Astrocyte (in vitro differentiated cells and primary cell): ENCODE measurements around the gene FERMT3. TPM values are rescaled to one million over a fixed set of nuclear protein-coding genes. Genes with fewer than 3 reads are reported as not detected.

Source experiments
- DNase-seq: peaks from one replicate; pipeline ENCODE4 v3.0.0-alpha.2; 2010; ENCODE audit warnings: low read depth
- FAIRE-seq: peaks from 2 replicates; lab custom pipeline; 2011; peaks lifted over from hg19 to GRCh38; lab: Jason Lieb, UNC
- H2AFZ ChIP-seq: 2 replicates; pipeline ENCODE4 v1.6.0; 2012; ENCODE audit warnings: low read depth, low read length, inconsistent platforms
- H3K27ac ChIP-seq: 2 replicates; pipeline ENCODE4 v1.5.1; 2011; ENCODE audit warnings: low read depth, low read length, inconsistent platforms
- H3K27me3 ChIP-seq: 2 replicates; pipeline ENCODE4 v1.6.0; 2011; ENCODE audit warnings: low read length, inconsistent platforms; ENCODE audit not compliant: insufficient read depth
- H3K36me3 ChIP-seq: 2 replicates; pipeline ENCODE4 v1.5.1; 2011; ENCODE audit warnings: low read length, inconsistent platforms; ENCODE audit not compliant: insufficient read depth
- H3K4me1 ChIP-seq: 2 replicates; pipeline ENCODE4 v1.5.1; 2011; ENCODE audit warnings: low read length, inconsistent platforms; ENCODE audit not compliant: insufficient read depth
- H3K4me2 ChIP-seq: 2 replicates; pipeline ENCODE4 v1.6.0; 2012; ENCODE audit warnings: low read length, inconsistent platforms
- H3K4me3 ChIP-seq: 2 replicates; pipeline ENCODE4 v1.5.1; 2011; ENCODE audit warnings: low read depth, mild to moderate bottlenecking, low read length, inconsistent platforms; ENCODE audit not compliant: insufficient read depth
- H3K79me2 ChIP-seq: 2 replicates; pipeline ENCODE4 v1.6.0; 2012; ENCODE audit warnings: mild to moderate bottlenecking, low read length, inconsistent platforms; ENCODE audit not compliant: insufficient read depth
- H3K9ac ChIP-seq: 2 replicates; pipeline ENCODE4 v1.6.0; 2012; ENCODE audit warnings: mild to moderate bottlenecking, low read length, inconsistent platforms
- H3K9me3 ChIP-seq: 2 replicates; pipeline ENCODE4 v1.5.1; 2012; ENCODE audit warnings: low read depth, mild to moderate bottlenecking, low read length, inconsistent platforms; ENCODE audit not compliant: insufficient read depth
- H4K20me1 ChIP-seq: 2 replicates; pipeline ENCODE4 v1.6.0; 2012; ENCODE audit warnings: low read length, inconsistent platforms; ENCODE audit not compliant: insufficient read depth
- H3K27ac Mint-ChIP-seq: one replicate; pipeline ENCODE4 v1.8.0; 2021; ENCODE audit warnings: mild to moderate bottlenecking, mixed read lengths; ENCODE audit not compliant: unreplicated experiment
- H3K27me3 Mint-ChIP-seq: one replicate; pipeline ENCODE4 v1.8.0; 2021; ENCODE audit warnings: low read depth, mixed read lengths; ENCODE audit not compliant: unreplicated experiment
- H3K36me3 Mint-ChIP-seq: one replicate; pipeline ENCODE4 v1.8.0; 2021; ENCODE audit warnings: low read depth, mixed read lengths; ENCODE audit not compliant: unreplicated experiment
- H3K4me1 Mint-ChIP-seq: one replicate; pipeline ENCODE4 v1.8.0; 2021; ENCODE audit warnings: low read depth, mixed read lengths; ENCODE audit not compliant: unreplicated experiment
- H3K4me3 Mint-ChIP-seq: one replicate; pipeline ENCODE4 v1.8.0; 2021; ENCODE audit warnings: mild to moderate bottlenecking, moderate library complexity, mixed read lengths; ENCODE audit not compliant: unreplicated experiment
- H3K9me3 Mint-ChIP-seq: one replicate; pipeline ENCODE4 v1.8.0; 2021; ENCODE audit warnings: mild to moderate bottlenecking, mixed read lengths; ENCODE audit not compliant: unreplicated experiment
- EZH2 ChIP-seq: IDR thresholded peaks from 2 replicates; pipeline ENCODE4 v1.6.1; 2012; ENCODE audit warnings: mild to moderate bottlenecking, low read length, inconsistent platforms; ENCODE audit not compliant: insufficient read depth
- total RNA-seq: library from RNA; stranded (reverse); gene quantifications from 2 replicates; pipeline ENCODE4 v1.2.1, GENCODE V29; 2021
- TF ChIP-seq, protein P1 (sequence below): IDR thresholded peaks from 2 replicates; pipeline ENCODE4 v1.5.1; 2011; ENCODE audit warnings: low read depth, mild to moderate bottlenecking, inconsistent platforms, low read length, moderate library complexity; ENCODE audit not compliant: insufficient read depth

FERMT3 gene
- total RNA-seq, 1 donor from 2014 or later: 1.3 TPM

DNA sequence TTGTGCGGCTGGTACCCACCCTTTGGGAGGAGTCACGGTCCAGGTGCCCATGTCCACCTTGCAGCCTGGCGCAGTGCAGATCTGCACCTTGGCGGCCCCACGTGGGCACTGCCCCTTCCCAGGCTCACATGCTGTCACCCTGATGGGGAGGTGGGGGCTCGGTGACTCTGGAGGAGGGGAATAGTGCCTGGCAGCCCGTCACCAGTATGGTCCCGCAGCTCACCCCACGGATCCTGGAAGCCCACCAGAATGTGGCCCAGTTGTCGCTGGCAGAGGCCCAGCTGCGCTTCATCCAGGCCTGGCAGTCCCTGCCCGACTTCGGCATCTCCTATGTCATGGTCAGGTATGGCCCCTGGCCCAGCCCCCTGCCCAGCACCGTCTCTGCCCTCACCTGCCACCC is 14.3 kb downstream of the FERMT3 start:
- no peaks in the 10 kb centered on the region for H4K20me1 ChIP-seq
- DNase-seq: no peak
- Mint-ChIP-seq H3K4me1 (peaks cover 5% of the 10 kb centered on the region), H3K4me3 (no peak overlapping the region), H3K27me3 (no peaks in the 10 kb centered on the region), H3K36me3 (peaks cover 8% of the 10 kb centered on the region), H3K27ac (no peak overlapping the region), H3K9me3 (no peaks in the 10 kb centered on the region)
- no peak overlapping the region for H3K9ac ChIP-seq
- FAIRE-seq: no peak
- no peaks in the 10 kb centered on the region for H3K9me3 ChIP-seq
- H3K27me3 ChIP-seq: no peaks in the 10 kb centered on the region
- no peak overlapping the region for H3K27ac ChIP-seq
- no peaks in the 10 kb centered on the region for H3K36me3 ChIP-seq
- H3K4me1 ChIP-seq: peaks cover 13% of the 10 kb centered on the region
- H3K79me2 ChIP-seq: peaks cover 8% of the 10 kb centered on the region
- H3K4me3 ChIP-seq: no peak overlapping the region
- no peak overlapping the region for H2AFZ ChIP-seq
- no peak overlapping the region for H3K4me2 ChIP-seq
- TF ChIP-seq, protein P1, sequence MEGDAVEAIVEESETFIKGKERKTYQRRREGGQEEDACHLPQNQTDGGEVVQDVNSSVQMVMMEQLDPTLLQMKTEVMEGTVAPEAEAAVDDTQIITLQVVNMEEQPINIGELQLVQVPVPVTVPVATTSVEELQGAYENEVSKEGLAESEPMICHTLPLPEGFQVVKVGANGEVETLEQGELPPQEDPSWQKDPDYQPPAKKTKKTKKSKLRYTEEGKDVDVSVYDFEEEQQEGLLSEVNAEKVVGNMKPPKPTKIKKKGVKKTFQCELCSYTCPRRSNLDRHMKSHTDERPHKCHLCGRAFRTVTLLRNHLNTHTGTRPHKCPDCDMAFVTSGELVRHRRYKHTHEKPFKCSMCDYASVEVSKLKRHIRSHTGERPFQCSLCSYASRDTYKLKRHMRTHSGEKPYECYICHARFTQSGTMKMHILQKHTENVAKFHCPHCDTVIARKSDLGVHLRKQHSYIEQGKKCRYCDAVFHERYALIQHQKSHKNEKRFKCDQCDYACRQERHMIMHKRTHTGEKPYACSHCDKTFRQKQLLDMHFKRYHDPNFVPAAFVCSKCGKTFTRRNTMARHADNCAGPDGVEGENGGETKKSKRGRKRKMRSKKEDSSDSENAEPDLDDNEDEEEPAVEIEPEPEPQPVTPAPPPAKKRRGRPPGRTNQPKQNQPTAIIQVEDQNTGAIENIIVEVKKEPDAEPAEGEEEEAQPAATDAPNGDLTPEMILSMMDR: no peak
- no peak for TF ChIP-seq EZH2

GRCh38 chr11:64222651-64223000 is 16.1 kb downstream of the FERMT3 start:
- H3K4me1 Mint-ChIP-seq: peaks cover 11% of the 10 kb centered on the region
- H3K27ac ChIP-seq: no peak overlapping the region
- no peak for TF ChIP-seq EZH2
- TF ChIP-seq, protein P1: no peak
- H3K9me3 ChIP-seq: no peaks in the 10 kb centered on the region
- DNase-seq: no peak
- peaks cover 24% of the 10 kb centered on the region for H3K79me2 ChIP-seq
- FAIRE-seq: no peak
- H3K4me3 ChIP-seq: no peak overlapping the region
- no peak overlapping the region for H3K27ac Mint-ChIP-seq
- peaks cover 26% of the 10 kb centered on the region for H3K4me1 ChIP-seq
- H3K27me3 Mint-ChIP-seq: no peaks in the 10 kb centered on the region
- H2AFZ ChIP-seq: no peak overlapping the region
- H3K4me3 Mint-ChIP-seq: no peak overlapping the region
- H3K4me2 ChIP-seq: no peak overlapping the region
- H3K9ac ChIP-seq: no peak overlapping the region
- H3K9me3 Mint-ChIP-seq: no peaks in the 10 kb centered on the region
- no peaks in the 10 kb centered on the region for H3K27me3 ChIP-seq
- peaks cover 3% of the 10 kb centered on the region for H4K20me1 ChIP-seq
- no peaks in the 10 kb centered on the region for H3K36me3 ChIP-seq
- peaks cover 5% of the 10 kb centered on the region for H3K36me3 Mint-ChIP-seq

GRCh38 chr11:64223001-64223651 is 16.6 kb downstream of the FERMT3 start:
- no peak for DNase-seq
- no peak overlapping the region for H3K27ac Mint-ChIP-seq

More at GRCh38 chr11:64223001-64223651, 16.6 kb downstream of the FERMT3 start:
- Histone ChIP-seq H3K4me2 (no peak overlapping the region), H2AFZ (no peak overlapping the region), H3K27me3 (no peaks in the 10 kb centered on the region), H3K9ac (no peak overlapping the region), H3K9me3 (no peaks in the 10 kb centered on the region), H3K4me3 (no peak overlapping the region), H3K79me2 (peaks cover 25% of the 10 kb centered on the region), H3K27ac (no peak overlapping the region), H3K4me1 (peaks cover 26% of the 10 kb centered on the region), H3K36me3 (no peaks in the 10 kb centered on the region), H4K20me1 (peaks cover 3% of the 10 kb centered on the region)
- peaks cover 12% of the 10 kb centered on the region for H3K4me1 Mint-ChIP-seq
- H3K9me3 Mint-ChIP-seq: no peaks in the 10 kb centered on the region
- TF ChIP-seq EZH2: no peak
- TF ChIP-seq, protein P1: no peak
- no peaks in the 10 kb centered on the region for H3K27me3 Mint-ChIP-seq
- H3K4me3 Mint-ChIP-seq: no peak overlapping the region
- FAIRE-seq: no peak
- H3K36me3 Mint-ChIP-seq: peaks cover 4% of the 10 kb centered on the region
